Femur (tissue), 1 donor: ENCODE measurements around the gene FAM174C.

ENCODE experiments used
- DNase-seq: peaks from one replicate; pipeline ENCODE4 v3.0.0-alpha.2; 2017

The FAM174C gene

DNA sequence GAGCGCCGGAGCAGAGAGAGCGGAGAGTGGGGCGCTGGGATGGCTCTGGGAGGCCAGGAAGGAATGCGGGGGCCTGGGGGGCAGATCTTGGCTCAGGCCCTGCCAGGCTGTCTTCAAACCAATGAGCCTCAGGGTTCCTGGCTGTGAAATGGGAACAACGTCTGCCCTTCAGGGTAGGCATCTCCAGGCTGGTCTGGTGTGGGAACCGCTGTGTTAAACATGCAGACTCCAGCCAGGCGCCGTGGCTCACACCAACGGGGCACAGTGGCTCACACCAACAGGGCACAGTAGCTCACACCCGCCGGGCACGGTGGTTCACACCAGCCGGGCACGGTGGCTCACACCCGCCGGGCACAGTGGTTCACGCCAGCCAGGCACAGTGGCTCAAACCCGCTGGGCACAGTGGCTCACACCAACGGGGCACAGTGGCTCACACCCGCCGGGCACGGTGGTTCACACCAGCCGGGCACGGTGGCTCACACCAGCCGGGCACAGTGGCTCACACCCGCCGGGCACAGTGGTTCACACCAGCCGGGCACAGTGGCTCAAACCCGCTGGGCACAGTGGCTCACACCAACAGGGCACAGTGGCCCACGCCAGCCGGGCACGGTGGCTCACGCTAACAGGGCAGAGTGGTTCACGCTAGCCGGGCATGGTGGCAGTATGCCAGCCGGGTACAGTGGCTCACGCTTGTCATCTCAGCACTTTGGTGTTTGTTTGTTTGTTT is 50.4 kb downstream of the FAM174C start:
- DNase-seq, result no peak

DNA sequence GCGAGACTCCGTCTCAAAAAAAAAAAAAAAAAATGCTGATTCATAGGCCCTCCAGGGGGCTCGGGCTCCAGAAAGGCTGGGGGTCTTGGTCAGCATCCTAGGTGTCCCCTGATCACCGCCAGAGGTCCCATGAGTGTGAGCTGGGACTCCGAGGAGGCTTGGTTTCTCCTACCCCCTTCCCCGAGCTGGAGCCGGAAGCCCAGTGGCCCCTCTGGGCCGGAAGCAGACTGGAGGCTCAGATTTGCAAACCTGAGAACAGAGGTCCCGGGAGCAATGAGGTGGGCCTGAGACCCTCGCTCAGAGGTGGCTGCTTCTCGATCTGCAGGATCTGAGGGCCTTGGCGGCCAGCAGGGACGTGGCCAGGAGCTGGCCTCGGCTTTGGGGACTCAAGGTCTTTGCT is 51.8 kb downstream of the FAM174C start:
- DNase-seq, result no peak
